Spleen (tissue), 7 donors: ENCODE data around the gene SDC1.

ENCODE experiments used
- POLR2A ChIP-seq, 3 donors: fragments of 450-650 bp; IDR thresholded peaks; one replicate each; pipeline ENCODE4 v1.5.1; 2017; ENCODE audit warnings: antibody characterized with exemption in 3 of 3, mild to moderate bottlenecking in 1 of 3
- TF ChIP-seq, protein P1 (sequence below), 11 experiments: fragments of 200-600 bp in 7 of 11; fragments of 450-650 bp in 4 of 11; sonication (generic) in 4 of 11; IDR thresholded peaks in 8 of 11; conservative IDR thresholded peaks in 3 of 11; 1 replicate in 7 of 11; 2 replicates in 4 of 11; pipeline versions ENCODE4 v1.4.0 to v1.8.0; 2016 to 2021; ENCODE audit warnings: antibody characterized with exemption in 11 of 11, inconsistent platforms in 4 of 11, mild to moderate bottlenecking in 1 of 11
- donor health status: DM: no; HTN: no; CAD: no; lungs with moderate emphysema.
- donor health status: DM: no; HTN: no; CAD: no.
- donor health status: DM: no; HTN: no; CAD: no.

DNA sequence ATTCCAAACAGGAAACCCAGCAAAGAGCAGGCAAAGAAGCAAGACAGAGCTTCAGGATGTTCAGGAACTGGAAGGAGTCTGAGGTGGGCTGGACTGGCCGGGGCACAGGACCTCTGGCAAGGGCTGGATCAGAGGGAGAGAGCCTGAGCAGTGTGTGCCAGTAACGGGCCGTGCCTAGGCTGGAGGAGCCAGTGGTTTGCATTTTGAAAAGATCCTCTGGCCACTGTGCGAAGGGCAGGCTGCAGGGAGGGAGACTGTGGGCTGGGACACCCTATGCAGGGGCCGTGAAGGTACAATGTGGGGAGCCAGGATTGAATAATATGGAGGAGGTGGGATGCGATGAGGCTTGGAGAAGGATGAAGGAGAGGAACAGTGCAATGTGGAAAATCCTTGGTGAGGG, 6.2 kb upstream of the SDC1 start:
- TF ChIP-seq POLR2A (IDR thresholded peaks at IDR 0.05): no peak
- TF ChIP-seq, protein P1, sequence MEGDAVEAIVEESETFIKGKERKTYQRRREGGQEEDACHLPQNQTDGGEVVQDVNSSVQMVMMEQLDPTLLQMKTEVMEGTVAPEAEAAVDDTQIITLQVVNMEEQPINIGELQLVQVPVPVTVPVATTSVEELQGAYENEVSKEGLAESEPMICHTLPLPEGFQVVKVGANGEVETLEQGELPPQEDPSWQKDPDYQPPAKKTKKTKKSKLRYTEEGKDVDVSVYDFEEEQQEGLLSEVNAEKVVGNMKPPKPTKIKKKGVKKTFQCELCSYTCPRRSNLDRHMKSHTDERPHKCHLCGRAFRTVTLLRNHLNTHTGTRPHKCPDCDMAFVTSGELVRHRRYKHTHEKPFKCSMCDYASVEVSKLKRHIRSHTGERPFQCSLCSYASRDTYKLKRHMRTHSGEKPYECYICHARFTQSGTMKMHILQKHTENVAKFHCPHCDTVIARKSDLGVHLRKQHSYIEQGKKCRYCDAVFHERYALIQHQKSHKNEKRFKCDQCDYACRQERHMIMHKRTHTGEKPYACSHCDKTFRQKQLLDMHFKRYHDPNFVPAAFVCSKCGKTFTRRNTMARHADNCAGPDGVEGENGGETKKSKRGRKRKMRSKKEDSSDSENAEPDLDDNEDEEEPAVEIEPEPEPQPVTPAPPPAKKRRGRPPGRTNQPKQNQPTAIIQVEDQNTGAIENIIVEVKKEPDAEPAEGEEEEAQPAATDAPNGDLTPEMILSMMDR (IDR thresholded peaks at IDR 0.05 in 8 of 11, conservative IDR thresholded peaks at IDR 0.05 in 3 of 11): no peak
